GM23338 (cell line): ENCODE data around the gene RPL29. TPM values are rescaled to one million over a fixed set of nuclear protein-coding genes. Genes with fewer than 3 reads are reported as not detected.

Experiments used
- ATAC-seq: fragments of 200-7000 bp; cut with Tn5 transposase; 3 replicates; pipeline ENCODE4 v1.9.1; 2020
- DNase-seq: peaks from one replicate; pipeline ENCODE4 v3.0.0-alpha.2; 2015; ENCODE audit warnings: low spot score
- H2AFZ ChIP-seq: fragments of 200-600 bp; sonication (generic); 2 replicates; pipeline ENCODE4 v1.8.0; 2016; ENCODE audit warnings: antibody characterized with exemption, mild to moderate bottlenecking, moderate library complexity
- H3F3A ChIP-seq: fragments of 200-600 bp; sonication (generic); replicated peaks from 2 replicates; pipeline ENCODE4 v1.8.0; 2017; ENCODE audit warnings: antibody characterized with exemption, mixed run types, low read depth
- H3K27ac ChIP-seq: fragments of 200-600 bp; sonication (generic); 2 replicates; pipeline ENCODE4 v1.6.1; 2016; ENCODE audit warnings: low read depth
- H3K27me3 ChIP-seq: fragments of 200-600 bp; sonication (generic); 2 replicates; pipeline ENCODE4 v1.8.0; 2016; ENCODE audit warnings: mild to moderate bottlenecking, mixed run types, moderate library complexity; ENCODE audit not compliant: insufficient read depth
- H3K36me3 ChIP-seq: fragments of 200-600 bp; sonication (generic); 2 replicates; pipeline ENCODE4 v1.8.0; 2016; ENCODE audit warnings: mild to moderate bottlenecking; ENCODE audit not compliant: insufficient read depth
- H3K4me1 ChIP-seq: fragments of 200-600 bp; sonication (generic); 2 replicates; pipeline ENCODE4 v1.8.0; 2016; ENCODE audit warnings: mild to moderate bottlenecking, moderate library complexity; ENCODE audit not compliant: insufficient read depth
- H3K4me2 ChIP-seq: fragments of 200-600 bp; sonication (generic); 2 replicates; pipeline ENCODE4 v1.7.1; 2017; ENCODE audit warnings: mixed run types
- H3K4me3 ChIP-seq: fragments of 200-600 bp; sonication (generic); 2 replicates; pipeline ENCODE4 v1.6.1; 2016; ENCODE audit warnings: mixed run types
- H3K79me2 ChIP-seq: fragments of 200-600 bp; sonication (generic); replicated peaks from 2 replicates; pipeline ENCODE4 v1.8.0; 2017; ENCODE audit warnings: mild to moderate bottlenecking; ENCODE audit not compliant: insufficient read depth
- H3K9me2 ChIP-seq: fragments of 200-600 bp; sonication (generic); 2 replicates; pipeline ENCODE4 v1.8.0; 2017; ENCODE audit not compliant: insufficient read depth
- H4K20me1 ChIP-seq: fragments of 200-600 bp; sonication (generic); replicated peaks from 2 replicates; pipeline ENCODE4 v1.8.0; 2017; ENCODE audit warnings: mild to moderate bottlenecking; ENCODE audit not compliant: insufficient read depth
- H3K27ac Mint-ChIP-seq: 2 replicates; pipeline ENCODE4 v1.8.0; 2020; ENCODE audit warnings: inconsistent platforms, mild to moderate bottlenecking, moderate library complexity, mixed read lengths
- H3K27me3 Mint-ChIP-seq: 3 replicates; pipeline ENCODE4 v1.8.0; 2022; ENCODE audit warnings: low read depth, mild to moderate bottlenecking, moderate library complexity, mixed read lengths, inconsistent platforms; ENCODE audit not compliant: insufficient read depth, poor library complexity
- H3K36me3 Mint-ChIP-seq: 3 replicates; pipeline ENCODE4 v1.8.0; 2021; ENCODE audit warnings: low read depth, mild to moderate bottlenecking, inconsistent platforms, moderate library complexity, mixed read lengths
- H3K4me1 Mint-ChIP-seq: 3 replicates; pipeline ENCODE4 v1.8.0; 2020; ENCODE audit warnings: mild to moderate bottlenecking, inconsistent platforms, mixed read lengths
- H3K4me3 Mint-ChIP-seq: 3 replicates; pipeline ENCODE4 v1.8.0; 2021; ENCODE audit warnings: moderate library complexity, mild to moderate bottlenecking, inconsistent platforms, mixed read lengths
- H3K9me3 Mint-ChIP-seq: 3 replicates; pipeline ENCODE4 v1.8.0; 2020; ENCODE audit warnings: moderate library complexity, mild to moderate bottlenecking, inconsistent platforms, mixed read lengths
- CREB1 ChIP-seq: fragments of 250-450 bp; sonication (Bioruptor Pico); IDR thresholded peaks from 2 replicates; pipeline ENCODE4 v1.5.0; 2020; ENCODE audit warnings: low read depth, mild to moderate bottlenecking, moderate library complexity
- EZH2 ChIP-seq: fragments of 200-600 bp; sonication (generic); IDR thresholded peaks from one replicate; pipeline ENCODE4 v1.8.0; 2017; ENCODE audit warnings: antibody characterized with exemption, mild to moderate bottlenecking, low read depth; ENCODE audit not compliant: unreplicated experiment
- EZH2phosphoT487 ChIP-seq: fragments of 200-600 bp; sonication (generic); IDR thresholded peaks from one replicate; pipeline ENCODE4 v1.8.1; 2018; ENCODE audit warnings: antibody characterized with exemption; ENCODE audit not compliant: unreplicated experiment
- JUNB ChIP-seq: IDR thresholded peaks from one replicate; pipeline ENCODE4 v1.6.1; 2016; ENCODE audit warnings: antibody characterized with exemption; ENCODE audit not compliant: unreplicated experiment
- NANOG ChIP-seq: IDR thresholded peaks from 2 replicates; pipeline ENCODE4 v1.6.1; 2016; ENCODE audit warnings: antibody characterized with exemption, borderline replicate concordance
- polyA plus RNA-seq: library from polyadenylated mRNA; unstranded; fragments of >200 nt; fragmentation: Nextera tagmentation; extraction: Ambion mirVana; gene quantifications from 2 replicates; pipeline ENCODE4 v1.2.1, GENCODE V29; 2016
- total RNA-seq: library from RNA; depleted of rRNA; stranded (reverse); fragments of >200 nt; shearing (Covaris generic); gene quantifications from 2 replicates; pipeline ENCODE4 v1.2.3, GENCODE V29; 2014
- TF ChIP-seq, protein P1 (sequence below), 2 experiments: fragments of 200-600 bp in 1 of 2; sonication (generic) in 1 of 2; conservative IDR thresholded peaks; 2 replicates each; pipeline versions ENCODE4 v1.5.1 to v1.6.1; 2016 to 2017; ENCODE audit warnings: antibody characterized with exemption in 2 of 2, low read depth in 2 of 2, mild to moderate bottlenecking in 2 of 2, moderate library complexity in 1 of 2
- TF ChIP-seq, protein P2 (sequence below): IDR thresholded peaks from 2 replicates; pipeline ENCODE4 v1.6.1; 2016; ENCODE audit warnings: antibody characterized with exemption
- TF ChIP-seq, protein P3 (sequence below): fragments of 250-450 bp; sonication (Bioruptor Pico); IDR thresholded peaks from 2 replicates; pipeline ENCODE4 v1.5.0; 2020; ENCODE audit warnings: mild to moderate bottlenecking, moderate library complexity
- TF ChIP-seq, protein P4 (sequence below): IDR thresholded peaks from one replicate; pipeline ENCODE4 v1.6.1; 2018; ENCODE audit warnings: antibody characterized with exemption; ENCODE audit not compliant: unreplicated experiment

The RPL29 gene
- total and polyA plus RNA-seq, 2 experiments from 2014 or later, result 1,471 to 1,864 TPM

DNA sequence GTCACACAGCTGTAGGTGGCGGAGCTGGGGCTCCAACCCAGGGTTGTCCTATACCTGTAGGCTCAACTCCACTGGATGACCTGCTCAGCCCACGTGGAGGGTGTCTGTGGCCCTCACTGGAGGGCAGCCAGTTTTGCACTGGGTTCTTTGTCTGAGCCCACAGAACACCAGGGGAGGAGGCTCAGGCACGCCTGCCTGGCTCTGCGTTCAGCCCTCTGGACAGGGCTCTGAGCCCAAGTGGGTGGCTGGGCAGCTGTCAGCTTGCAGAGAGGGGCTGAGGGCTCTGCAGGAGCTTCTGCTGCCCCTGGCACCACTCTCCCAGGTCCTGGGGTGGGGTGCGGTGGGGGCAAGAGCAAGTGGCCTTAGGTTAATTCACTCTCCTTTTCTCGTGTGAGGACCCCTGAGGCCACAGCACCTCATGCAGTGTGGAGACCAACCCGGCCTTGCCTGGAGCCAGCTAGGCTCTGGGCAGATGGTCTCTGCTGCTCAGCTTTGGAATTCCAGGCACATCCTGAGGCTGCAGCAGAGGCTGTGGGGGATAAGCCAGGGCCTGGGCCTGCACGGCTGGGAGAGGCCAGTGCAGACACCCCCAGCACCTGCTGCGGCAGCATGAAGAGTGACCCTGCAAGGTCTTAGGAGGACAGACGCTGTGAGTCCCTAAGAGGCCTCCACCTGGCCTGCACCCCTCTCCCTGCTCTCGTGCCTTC, 37.2 kb upstream of the RPL29 start (continued):
- no peak for TF ChIP-seq EZH2
- no peak for TF ChIP-seq EZH2phosphoT487
- no peak for TF ChIP-seq CREB1 (CRISPR knock-in tag)

DNA sequence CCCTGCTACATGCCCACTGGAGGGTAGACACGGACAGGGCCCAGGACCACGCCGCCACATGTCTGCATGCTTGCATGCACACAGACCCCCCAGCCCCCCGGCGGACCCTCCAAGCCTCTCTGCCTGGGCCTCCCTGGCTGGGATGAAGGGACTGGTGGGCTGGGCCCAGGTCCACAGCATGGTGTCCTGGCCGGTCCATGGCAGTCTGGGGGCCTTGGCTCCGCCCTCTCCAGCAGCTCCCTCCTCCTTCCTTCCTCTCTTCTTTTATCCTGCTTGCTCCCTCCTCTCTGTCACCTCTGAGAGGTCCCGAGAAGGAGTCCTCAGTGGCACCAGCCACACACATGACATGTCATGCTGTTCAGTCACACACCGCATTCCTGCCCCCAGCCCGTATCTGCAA, 36.2 kb upstream of the RPL29 start:
- H3K27ac Mint-ChIP-seq, result no peak overlapping the region
- H3K27ac ChIP-seq, result no peak overlapping the region
- H3K27me3 ChIP-seq, result no peaks in the 10 kb centered on the region
- peaks cover 4% of the 10 kb centered on the region for H3K4me1 Mint-ChIP-seq
- no peaks in the 10 kb centered on the region for H3K4me1 ChIP-seq
- no peaks in the 10 kb centered on the region for H3K36me3 ChIP-seq
- DNase-seq (no peak), ATAC-seq (peak; percentile 28)
- TF ChIP-seq, protein P1, sequence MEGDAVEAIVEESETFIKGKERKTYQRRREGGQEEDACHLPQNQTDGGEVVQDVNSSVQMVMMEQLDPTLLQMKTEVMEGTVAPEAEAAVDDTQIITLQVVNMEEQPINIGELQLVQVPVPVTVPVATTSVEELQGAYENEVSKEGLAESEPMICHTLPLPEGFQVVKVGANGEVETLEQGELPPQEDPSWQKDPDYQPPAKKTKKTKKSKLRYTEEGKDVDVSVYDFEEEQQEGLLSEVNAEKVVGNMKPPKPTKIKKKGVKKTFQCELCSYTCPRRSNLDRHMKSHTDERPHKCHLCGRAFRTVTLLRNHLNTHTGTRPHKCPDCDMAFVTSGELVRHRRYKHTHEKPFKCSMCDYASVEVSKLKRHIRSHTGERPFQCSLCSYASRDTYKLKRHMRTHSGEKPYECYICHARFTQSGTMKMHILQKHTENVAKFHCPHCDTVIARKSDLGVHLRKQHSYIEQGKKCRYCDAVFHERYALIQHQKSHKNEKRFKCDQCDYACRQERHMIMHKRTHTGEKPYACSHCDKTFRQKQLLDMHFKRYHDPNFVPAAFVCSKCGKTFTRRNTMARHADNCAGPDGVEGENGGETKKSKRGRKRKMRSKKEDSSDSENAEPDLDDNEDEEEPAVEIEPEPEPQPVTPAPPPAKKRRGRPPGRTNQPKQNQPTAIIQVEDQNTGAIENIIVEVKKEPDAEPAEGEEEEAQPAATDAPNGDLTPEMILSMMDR (conservative IDR thresholded peaks at IDR 0.05; ENCODE audit: low read depth in 2 of 2), result no peak
- TF ChIP-seq JUNB (no peak), NANOG (no peak)
- TF ChIP-seq, protein P2, sequence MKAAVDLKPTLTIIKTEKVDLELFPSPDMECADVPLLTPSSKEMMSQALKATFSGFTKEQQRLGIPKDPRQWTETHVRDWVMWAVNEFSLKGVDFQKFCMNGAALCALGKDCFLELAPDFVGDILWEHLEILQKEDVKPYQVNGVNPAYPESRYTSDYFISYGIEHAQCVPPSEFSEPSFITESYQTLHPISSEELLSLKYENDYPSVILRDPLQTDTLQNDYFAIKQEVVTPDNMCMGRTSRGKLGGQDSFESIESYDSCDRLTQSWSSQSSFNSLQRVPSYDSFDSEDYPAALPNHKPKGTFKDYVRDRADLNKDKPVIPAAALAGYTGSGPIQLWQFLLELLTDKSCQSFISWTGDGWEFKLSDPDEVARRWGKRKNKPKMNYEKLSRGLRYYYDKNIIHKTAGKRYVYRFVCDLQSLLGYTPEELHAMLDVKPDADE, result no peak
- TF ChIP-seq, protein P3, sequence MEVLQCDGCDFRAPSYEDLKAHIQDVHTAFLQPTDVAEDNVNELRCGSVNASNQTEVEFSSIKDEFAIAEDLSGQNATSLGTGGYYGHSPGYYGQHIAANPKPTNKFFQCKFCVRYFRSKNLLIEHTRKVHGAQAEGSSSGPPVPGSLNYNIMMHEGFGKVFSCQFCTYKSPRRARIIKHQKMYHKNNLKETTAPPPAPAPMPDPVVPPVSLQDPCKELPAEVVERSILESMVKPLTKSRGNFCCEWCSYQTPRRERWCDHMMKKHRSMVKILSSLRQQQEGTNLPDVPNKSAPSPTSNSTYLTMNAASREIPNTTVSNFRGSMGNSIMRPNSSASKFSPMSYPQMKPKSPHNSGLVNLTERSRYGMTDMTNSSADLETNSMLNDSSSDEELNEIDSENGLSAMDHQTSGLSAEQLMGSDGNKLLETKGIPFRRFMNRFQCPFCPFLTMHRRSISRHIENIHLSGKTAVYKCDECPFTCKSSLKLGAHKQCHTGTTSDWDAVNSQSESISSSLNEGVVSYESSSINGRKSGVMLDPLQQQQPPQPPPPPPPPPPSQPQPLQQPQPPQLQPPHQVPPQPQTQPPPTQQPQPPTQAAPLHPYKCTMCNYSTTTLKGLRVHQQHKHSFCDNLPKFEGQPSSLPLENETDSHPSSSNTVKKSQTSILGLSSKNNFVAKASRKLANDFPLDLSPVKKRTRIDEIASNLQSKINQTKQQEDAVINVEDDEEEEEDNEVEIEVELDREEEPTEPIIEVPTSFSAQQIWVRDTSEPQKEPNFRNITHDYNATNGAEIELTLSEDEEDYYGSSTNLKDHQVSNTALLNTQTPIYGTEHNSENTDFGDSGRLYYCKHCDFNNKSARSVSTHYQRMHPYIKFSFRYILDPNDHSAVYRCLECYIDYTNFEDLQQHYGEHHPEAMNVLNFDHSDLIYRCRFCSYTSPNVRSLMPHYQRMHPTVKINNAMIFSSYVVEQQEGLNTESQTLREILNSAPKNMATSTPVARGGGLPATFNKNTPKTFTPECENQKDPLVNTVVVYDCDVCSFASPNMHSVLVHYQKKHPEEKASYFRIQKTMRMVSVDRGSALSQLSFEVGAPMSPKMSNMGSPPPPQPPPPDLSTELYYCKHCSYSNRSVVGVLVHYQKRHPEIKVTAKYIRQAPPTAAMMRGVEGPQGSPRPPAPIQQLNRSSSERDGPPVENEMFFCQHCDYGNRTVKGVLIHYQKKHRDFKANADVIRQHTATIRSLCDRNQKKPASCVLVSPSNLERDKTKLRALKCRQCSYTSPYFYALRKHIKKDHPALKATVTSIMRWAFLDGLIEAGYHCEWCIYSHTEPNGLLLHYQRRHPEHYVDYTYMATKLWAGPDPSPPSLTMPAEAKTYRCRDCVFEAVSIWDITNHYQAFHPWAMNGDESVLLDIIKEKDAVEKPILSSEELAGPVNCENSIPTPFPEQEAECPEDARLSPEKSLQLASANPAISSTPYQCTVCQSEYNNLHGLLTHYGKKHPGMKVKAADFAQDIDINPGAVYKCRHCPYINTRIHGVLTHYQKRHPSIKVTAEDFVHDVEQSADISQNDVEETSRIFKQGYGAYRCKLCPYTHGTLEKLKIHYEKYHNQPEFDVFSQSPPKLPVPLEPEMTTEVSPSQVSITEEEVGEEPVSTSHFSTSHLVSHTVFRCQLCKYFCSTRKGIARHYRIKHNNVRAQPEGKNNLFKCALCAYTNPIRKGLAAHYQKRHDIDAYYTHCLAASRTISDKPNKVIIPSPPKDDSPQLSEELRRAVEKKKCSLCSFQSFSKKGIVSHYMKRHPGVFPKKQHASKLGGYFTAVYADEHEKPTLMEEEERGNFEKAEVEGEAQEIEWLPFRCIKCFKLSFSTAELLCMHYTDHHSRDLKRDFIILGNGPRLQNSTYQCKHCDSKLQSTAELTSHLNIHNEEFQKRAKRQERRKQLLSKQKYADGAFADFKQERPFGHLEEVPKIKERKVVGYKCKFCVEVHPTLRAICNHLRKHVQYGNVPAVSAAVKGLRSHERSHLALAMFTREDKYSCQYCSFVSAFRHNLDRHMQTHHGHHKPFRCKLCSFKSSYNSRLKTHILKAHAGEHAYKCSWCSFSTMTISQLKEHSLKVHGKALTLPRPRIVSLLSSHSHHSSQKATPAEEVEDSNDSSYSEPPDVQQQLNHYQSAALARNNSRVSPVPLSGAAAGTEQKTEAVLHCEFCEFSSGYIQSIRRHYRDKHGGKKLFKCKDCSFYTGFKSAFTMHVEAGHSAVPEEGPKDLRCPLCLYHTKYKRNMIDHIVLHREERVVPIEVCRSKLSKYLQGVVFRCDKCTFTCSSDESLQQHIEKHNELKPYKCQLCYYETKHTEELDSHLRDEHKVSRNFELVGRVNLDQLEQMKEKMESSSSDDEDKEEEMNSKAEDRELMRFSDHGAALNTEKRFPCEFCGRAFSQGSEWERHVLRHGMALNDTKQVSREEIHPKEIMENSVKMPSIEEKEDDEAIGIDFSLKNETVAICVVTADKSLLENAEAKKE (CRISPR knock-in tag), result no peak
- TF ChIP-seq, protein P4, sequence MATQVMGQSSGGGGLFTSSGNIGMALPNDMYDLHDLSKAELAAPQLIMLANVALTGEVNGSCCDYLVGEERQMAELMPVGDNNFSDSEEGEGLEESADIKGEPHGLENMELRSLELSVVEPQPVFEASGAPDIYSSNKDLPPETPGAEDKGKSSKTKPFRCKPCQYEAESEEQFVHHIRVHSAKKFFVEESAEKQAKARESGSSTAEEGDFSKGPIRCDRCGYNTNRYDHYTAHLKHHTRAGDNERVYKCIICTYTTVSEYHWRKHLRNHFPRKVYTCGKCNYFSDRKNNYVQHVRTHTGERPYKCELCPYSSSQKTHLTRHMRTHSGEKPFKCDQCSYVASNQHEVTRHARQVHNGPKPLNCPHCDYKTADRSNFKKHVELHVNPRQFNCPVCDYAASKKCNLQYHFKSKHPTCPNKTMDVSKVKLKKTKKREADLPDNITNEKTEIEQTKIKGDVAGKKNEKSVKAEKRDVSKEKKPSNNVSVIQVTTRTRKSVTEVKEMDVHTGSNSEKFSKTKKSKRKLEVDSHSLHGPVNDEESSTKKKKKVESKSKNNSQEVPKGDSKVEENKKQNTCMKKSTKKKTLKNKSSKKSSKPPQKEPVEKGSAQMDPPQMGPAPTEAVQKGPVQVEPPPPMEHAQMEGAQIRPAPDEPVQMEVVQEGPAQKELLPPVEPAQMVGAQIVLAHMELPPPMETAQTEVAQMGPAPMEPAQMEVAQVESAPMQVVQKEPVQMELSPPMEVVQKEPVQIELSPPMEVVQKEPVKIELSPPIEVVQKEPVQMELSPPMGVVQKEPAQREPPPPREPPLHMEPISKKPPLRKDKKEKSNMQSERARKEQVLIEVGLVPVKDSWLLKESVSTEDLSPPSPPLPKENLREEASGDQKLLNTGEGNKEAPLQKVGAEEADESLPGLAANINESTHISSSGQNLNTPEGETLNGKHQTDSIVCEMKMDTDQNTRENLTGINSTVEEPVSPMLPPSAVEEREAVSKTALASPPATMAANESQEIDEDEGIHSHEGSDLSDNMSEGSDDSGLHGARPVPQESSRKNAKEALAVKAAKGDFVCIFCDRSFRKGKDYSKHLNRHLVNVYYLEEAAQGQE, result no peak
- no peaks in the 10 kb centered on the region for H3F3A ChIP-seq
- no peaks in the 10 kb centered on the region for H3K9me3 Mint-ChIP-seq
- no peaks in the 10 kb centered on the region for H3K36me3 Mint-ChIP-seq
- H3K79me2 ChIP-seq, result no peaks in the 10 kb centered on the region
- H3K4me3 Mint-ChIP-seq, result no peak overlapping the region
- no peak overlapping the region for H3K4me3 ChIP-seq
- no peaks in the 10 kb centered on the region for H4K20me1 ChIP-seq
- H3K27me3 Mint-ChIP-seq, result peaks cover 11% of the 10 kb centered on the region
- no peak overlapping the region for H3K4me2 ChIP-seq
- H2AFZ ChIP-seq, result no peak overlapping the region
- H3K9me2 ChIP-seq, result no peaks in the 10 kb centered on the region
